ENCODE results near the gene KNSTRN.

KNSTRN gene

GRCh38 chr15:40357723-40358470 lies 24.6 kb upstream of the KNSTRN start, which contains the start of gene DISP2:
TSS of gene DISP2 (plus strand) at chr15:40358219. CDS start at chr15:40358322, 103 bp downstream.
- no peak within 1 kb of the TSS for H3K27ac ChIP-seq (ENCODE audit: extremely low read depth, low read depth, low read length)
- no peaks in the 10 kb centered on the region for H3K36me3 ChIP-seq (ENCODE audit: control insufficient read depth in 2 of 2, insufficient read depth in 1 of 2, low read length in 2 of 2)
- H3K4me3 ChIP-seq (ENCODE audit: low read depth, low read length) = peak within 1 kb of the TSS; percentile 48
- 0 out of 2 replicates have a peak, but pooled peaks cover 4% of the 10 kb centered on the region for H3K4me1 ChIP-seq (ENCODE audit: control insufficient read depth, insufficient read depth, low read length)
- POLR2A ChIA-PET = no interaction called here
- CTCF ChIA-PET = interaction anchor here (1.0 to 2.3 kb wide), 4 partner anchors 10 to 83 kb away, joined by 3 to 14 read pairs (median 4); partner anchors contain the start of gene CCDC9B
- H3K9me3 ChIP-seq (ENCODE audit: control insufficient read depth, insufficient read depth, low read depth, low read length) = no peaks in the 10 kb centered on the region
- TF ChIP-seq ZBTB21 (tag by site-specific recombination; IDR thresholded peaks at IDR 0.05) = no peak
- TF ChIP-seq ZNF350 (tag by site-specific recombination; IDR thresholded peaks at IDR 0.05) = no peak
- TF ChIP-seq INSM2 (tag by site-specific recombination; IDR thresholded peaks at IDR 0.05) = no peak
- peak; percentile 67 for TF ChIP-seq ZBTB20 (tag by site-specific recombination; IDR thresholded peaks at IDR 0.05)
- TF ChIP-seq ZNF214 (tag by site-specific recombination; IDR thresholded peaks at IDR 0.05; ENCODE audit: borderline replicate concordance) = no peak
- TF ChIP-seq KLF17 (tag by site-specific recombination; IDR thresholded peaks at IDR 0.05) = 0 out of 2 replicates have a peak, but pooled peaks have one; percentile 25
- TF ChIP-seq ZNF621 (tag by site-specific recombination; IDR thresholded peaks at IDR 0.05) = no peak
- no peak for TF ChIP-seq ZNF558 (tag by site-specific recombination; IDR thresholded peaks at IDR 0.05)
- no peak for TF ChIP-seq ZSCAN4 (tag by site-specific recombination; IDR thresholded peaks at IDR 0.05)
- TF ChIP-seq ZNF529 (tag by site-specific recombination; IDR thresholded peaks at IDR 0.05; ENCODE audit: insufficient replicate concordance) = no peak
- TF ChIP-seq ZNF174 (tag by site-specific recombination; IDR thresholded peaks at IDR 0.05) = no peak
- TF ChIP-seq CTCF (tag by site-specific recombination; IDR thresholded peaks at IDR 0.05) = 0 out of 2 replicates have a peak, but pooled peaks have one; percentile 14
- TF ChIP-seq MYNN (tag by site-specific recombination; IDR thresholded peaks at IDR 0.05; ENCODE audit: borderline replicate concordance) = no peak
- no peak for TF ChIP-seq ZNF311 (tag by site-specific recombination; IDR thresholded peaks at IDR 0.05; ENCODE audit: borderline replicate concordance)
- peak; percentile 63 for TF ChIP-seq ZBTB11 (tag by site-specific recombination; conservative IDR thresholded peaks at IDR 0.05; ENCODE audit: low read depth)
- peak; percentile 57 for TF ChIP-seq KLF16 (tag by site-specific recombination; IDR thresholded peaks at IDR 0.05)
- no peak for TF ChIP-seq ZNF184 (tag by site-specific recombination; IDR thresholded peaks at IDR 0.05)
- peak; percentile 78 for TF ChIP-seq ZBTB17 (tag by site-specific recombination; IDR thresholded peaks at IDR 0.05)
- TF ChIP-seq ZNF521 (tag by site-specific recombination; IDR thresholded peaks at IDR 0.05) = no peak
- TF ChIP-seq ZNF398 (tag by site-specific recombination; IDR thresholded peaks at IDR 0.05) = no peak
- TF ChIP-seq SP2 (tag by site-specific recombination; IDR thresholded peaks at IDR 0.05) = peak; percentile 52; the same call in 1 of the 2 replicates
- TF ChIP-seq ZBTB26 (tag by site-specific recombination; optimal IDR thresholded peaks at IDR 0.05) = peak; percentile 62
- TF ChIP-seq HOXA7 (CRISPR knock-in tag; IDR thresholded peaks at IDR 0.05; ENCODE audit: borderline replicate concordance) = no peak
